Measurements from ENCODE around the gene TPD52L2.

The TPD52L2 gene

DNA sequence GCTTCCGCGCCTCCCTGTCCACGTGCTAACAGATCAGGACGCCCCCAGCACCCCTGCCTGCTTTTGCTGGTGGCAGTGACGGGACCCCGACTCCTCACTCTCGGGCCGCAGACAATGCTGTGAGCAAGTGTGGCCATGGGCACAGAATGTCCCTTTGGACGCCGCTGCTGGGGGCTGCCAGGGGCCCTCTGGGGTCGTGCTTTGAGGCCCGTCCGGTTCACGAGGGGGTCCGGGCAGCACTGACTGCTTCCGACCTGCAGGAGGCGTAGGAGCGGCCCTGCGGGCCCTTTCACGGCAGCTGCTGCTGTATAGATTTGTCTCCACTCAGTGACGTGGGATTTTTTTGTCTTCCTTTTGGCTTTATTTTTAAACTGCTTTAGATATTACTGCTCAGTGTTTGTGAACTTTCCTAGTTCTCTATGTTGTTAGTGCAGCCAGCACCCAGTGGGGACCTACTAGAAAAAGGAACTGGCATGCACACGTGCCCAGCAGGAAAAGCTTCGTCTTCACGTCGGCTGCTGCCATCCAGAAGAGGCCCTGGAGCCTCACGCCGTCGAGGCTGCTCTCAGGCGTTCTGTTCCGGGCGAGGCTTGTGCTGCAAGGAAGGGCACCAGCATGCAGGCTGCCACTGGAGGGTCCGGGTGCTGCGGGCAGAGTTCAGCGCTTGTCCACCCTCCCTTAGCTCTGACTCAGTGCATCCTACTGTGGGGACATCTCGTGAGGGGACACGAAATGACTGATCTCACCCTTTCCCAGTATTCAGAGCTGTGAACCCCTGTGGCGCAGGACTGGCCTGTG lies 69.4 kb downstream of the TPD52L2 start:
- H3K4me3 ChIP-seq (ENCODE audit: low read length): no peak overlapping the region
- H3K9me3 ChIP-seq (ENCODE audit: control insufficient read depth, insufficient read depth, low read length): no peaks in the 10 kb centered on the region
- WGBS (ENCODE audit: insufficient coverage, insufficient read length): no CpG with 5 or more reads among the region's 37 CpGs
- no peaks in the 10 kb centered on the region; the same call in 1 of the 2 replicates for H3K4me1 ChIP-seq (ENCODE audit: control insufficient read depth, insufficient read depth, low read length)
- H3K36me3 ChIP-seq (ENCODE audit: control insufficient read depth, insufficient read depth, low read length): peaks cover 20% of the 10 kb centered on the region
- DNase-seq (ENCODE audit: low read depth, low spot score): no peak
- H3K27ac ChIP-seq (ENCODE audit: low read length): no peak overlapping the region
- no peaks in the 10 kb centered on the region for H3K27me3 ChIP-seq (ENCODE audit: control insufficient read depth, insufficient read depth, low read length)

DNA sequence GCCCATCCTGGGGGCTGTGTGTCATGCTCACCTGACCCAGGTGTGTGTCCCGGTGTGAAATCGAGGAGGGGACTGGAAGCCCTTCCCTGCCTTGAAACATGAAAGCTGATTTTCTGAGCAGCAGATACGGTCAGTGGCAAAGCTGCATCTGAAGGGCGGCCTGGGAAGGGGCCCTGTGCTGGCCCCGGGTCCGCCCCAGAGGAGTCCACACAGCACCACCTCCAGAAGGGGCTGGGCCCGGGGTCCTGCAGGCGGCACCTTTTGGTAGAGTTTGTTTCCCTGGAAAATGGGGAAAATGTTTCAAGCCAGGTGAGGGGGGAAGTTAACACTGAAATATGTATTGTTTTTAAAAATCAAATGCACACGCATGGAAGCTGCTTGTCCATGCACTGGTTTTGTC lies 70.4 kb downstream of the TPD52L2 start:
- Histone ChIP-seq H3K9me3 (ENCODE audit: control insufficient read depth, insufficient read depth, low read length) (no peaks in the 10 kb centered on the region), H3K27me3 (ENCODE audit: control insufficient read depth, insufficient read depth, low read length) (no peaks in the 10 kb centered on the region), H3K27ac (ENCODE audit: low read length) (no peak overlapping the region), H3K4me3 (ENCODE audit: low read length) (no peak overlapping the region), H3K4me1 (ENCODE audit: control insufficient read depth, insufficient read depth, low read length) (no peaks in the 10 kb centered on the region; the same call in 1 of the 2 replicates), H3K36me3 (ENCODE audit: control insufficient read depth, insufficient read depth, low read length) (peaks cover 24% of the 10 kb centered on the region)
- WGBS (ENCODE audit: insufficient coverage, insufficient read length): no CpG with 5 or more reads among the region's 9 CpGs
- DNase-seq (ENCODE audit: low read depth, low spot score): no peak

DNA sequence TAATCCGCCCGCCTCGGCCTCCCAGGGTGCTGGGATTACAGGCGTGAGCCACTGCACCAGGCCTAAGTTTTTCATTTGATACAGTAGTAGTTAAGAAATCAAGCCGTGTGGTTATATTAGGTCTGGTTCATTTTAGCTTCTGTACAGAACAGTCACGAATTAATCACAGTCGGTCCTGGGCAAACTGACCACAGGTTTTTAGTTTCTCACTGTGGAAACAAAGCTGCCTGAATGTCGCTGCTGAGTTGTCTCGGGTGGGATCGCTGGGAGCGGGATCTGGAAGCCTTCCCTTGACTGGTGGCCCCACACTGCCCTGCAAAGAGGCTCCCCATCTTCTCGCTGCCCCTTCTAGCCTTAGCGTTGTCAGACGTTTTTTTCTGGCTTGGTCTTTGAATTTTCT lies 72.5 kb downstream of the TPD52L2 start:
- no peaks in the 10 kb centered on the region for H3K27me3 ChIP-seq (ENCODE audit: control insufficient read depth, insufficient read depth, low read length)
- peaks cover 1% of the 10 kb centered on the region for H3K4me1 ChIP-seq (ENCODE audit: control insufficient read depth, insufficient read depth, low read length)
- no peak overlapping the region for H3K4me3 ChIP-seq (ENCODE audit: low read length)
- DNase-seq (ENCODE audit: low read depth, low spot score): no peak
- peaks cover 16% of the 10 kb centered on the region for H3K36me3 ChIP-seq (ENCODE audit: control insufficient read depth, insufficient read depth, low read length)
- WGBS (ENCODE audit: insufficient coverage, insufficient read length): no CpG with 5 or more reads among the region's 14 CpGs
- H3K27ac ChIP-seq (ENCODE audit: low read length): no peak overlapping the region
- no peaks in the 10 kb centered on the region for H3K9me3 ChIP-seq (ENCODE audit: control insufficient read depth, insufficient read depth, low read length)

DNA sequence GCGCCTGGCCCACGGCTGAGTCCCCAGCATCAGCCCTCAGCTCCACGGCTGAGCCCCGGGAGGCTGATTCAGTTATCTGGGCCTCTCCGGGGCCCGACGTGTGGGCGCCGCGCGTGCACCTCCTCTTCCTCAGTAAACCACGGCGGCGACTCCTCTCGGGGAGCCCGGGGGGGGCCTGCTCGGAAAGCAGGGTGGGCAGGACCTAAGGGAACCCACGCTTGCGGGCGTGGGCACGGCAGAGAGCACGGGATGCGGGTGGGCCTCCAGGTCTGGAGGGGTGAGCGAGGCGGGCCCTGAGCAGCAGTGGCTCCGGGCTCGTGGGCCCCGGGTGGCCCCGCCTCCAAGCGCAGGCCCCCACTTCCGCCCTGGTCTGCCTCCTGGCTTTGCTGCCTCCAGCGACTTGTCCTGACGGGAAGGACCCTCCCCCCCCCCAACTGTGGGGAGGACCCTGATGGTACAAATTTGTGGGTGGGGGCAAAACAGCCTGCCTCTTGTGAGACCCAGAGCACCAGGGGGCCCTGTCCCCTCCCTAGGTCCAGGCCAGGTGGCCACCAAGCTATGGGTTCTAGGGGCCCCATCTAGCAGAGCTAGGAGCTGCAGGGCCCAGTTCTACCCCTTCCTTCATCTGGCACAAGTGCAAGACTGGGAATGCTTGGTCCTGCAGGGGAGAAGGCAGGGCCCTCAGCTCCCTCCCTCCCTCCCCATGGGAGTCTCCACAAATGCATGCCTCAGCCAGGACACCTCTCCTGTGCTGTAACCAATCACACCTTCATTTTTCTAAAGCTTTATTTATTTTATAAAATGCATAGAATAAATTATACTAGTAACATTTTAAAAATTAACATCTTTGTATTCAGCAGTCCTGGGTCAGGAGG lies 74.2 kb downstream of the TPD52L2 start:
- peaks cover 4% of the 10 kb centered on the region for H3K4me1 ChIP-seq (ENCODE audit: control insufficient read depth, insufficient read depth, low read length)
- H3K27ac ChIP-seq (ENCODE audit: low read length): no peak overlapping the region
- no peak for DNase-seq (ENCODE audit: low read depth, low spot score)
- peak overlapping the region; percentile 39; the same call in 1 of the 2 replicates for H3K4me3 ChIP-seq (ENCODE audit: low read length)
- peaks cover 29% of the 10 kb centered on the region for H3K36me3 ChIP-seq (ENCODE audit: control insufficient read depth, insufficient read depth, low read length)
- H3K27me3 ChIP-seq (ENCODE audit: control insufficient read depth, insufficient read depth, low read length): no peaks in the 10 kb centered on the region
- WGBS (ENCODE audit: insufficient coverage, insufficient read length): no CpG with 5 or more reads among the region's 33 CpGs
- H3K9me3 ChIP-seq (ENCODE audit: control insufficient read depth, insufficient read depth, low read length): no peaks in the 10 kb centered on the region

DNA sequence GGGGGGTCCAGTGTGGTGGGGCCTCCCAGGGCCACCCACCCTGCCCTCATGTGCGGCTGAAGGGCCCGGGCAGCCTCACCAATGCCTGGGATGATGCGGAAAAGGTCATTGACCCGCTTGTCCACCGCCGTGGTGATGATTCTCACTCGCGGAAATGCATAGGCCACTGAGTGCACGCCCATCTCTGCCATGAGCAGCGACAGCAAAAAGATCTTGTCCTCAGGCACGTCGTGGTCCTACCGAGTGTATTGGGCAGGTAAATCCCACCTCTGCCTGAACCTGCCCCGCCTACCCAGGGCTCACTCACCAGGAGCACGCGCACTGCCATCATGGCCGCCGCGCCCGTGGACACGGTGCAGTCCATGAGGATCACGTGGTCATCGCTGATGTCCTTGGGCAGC lies 75.0 kb downstream of the TPD52L2 start:
- no peak for DNase-seq (ENCODE audit: low read depth, low spot score)
- no peaks in the 10 kb centered on the region for H3K27me3 ChIP-seq (ENCODE audit: control insufficient read depth, insufficient read depth, low read length)
- peaks cover 33% of the 10 kb centered on the region for H3K36me3 ChIP-seq (ENCODE audit: control insufficient read depth, insufficient read depth, low read length)
- no CpG with 5 or more reads among the region's 23 CpGs for WGBS (ENCODE audit: insufficient coverage, insufficient read length)
- H3K27ac ChIP-seq (ENCODE audit: low read length): no peak overlapping the region
- H3K9me3 ChIP-seq (ENCODE audit: control insufficient read depth, insufficient read depth, low read length): no peaks in the 10 kb centered on the region
- peak overlapping the region; percentile 39; the same call in 1 of the 2 replicates for H3K4me3 ChIP-seq (ENCODE audit: low read length)
- H3K4me1 ChIP-seq (ENCODE audit: control insufficient read depth, insufficient read depth, low read length): peaks cover 4% of the 10 kb centered on the region

DNA sequence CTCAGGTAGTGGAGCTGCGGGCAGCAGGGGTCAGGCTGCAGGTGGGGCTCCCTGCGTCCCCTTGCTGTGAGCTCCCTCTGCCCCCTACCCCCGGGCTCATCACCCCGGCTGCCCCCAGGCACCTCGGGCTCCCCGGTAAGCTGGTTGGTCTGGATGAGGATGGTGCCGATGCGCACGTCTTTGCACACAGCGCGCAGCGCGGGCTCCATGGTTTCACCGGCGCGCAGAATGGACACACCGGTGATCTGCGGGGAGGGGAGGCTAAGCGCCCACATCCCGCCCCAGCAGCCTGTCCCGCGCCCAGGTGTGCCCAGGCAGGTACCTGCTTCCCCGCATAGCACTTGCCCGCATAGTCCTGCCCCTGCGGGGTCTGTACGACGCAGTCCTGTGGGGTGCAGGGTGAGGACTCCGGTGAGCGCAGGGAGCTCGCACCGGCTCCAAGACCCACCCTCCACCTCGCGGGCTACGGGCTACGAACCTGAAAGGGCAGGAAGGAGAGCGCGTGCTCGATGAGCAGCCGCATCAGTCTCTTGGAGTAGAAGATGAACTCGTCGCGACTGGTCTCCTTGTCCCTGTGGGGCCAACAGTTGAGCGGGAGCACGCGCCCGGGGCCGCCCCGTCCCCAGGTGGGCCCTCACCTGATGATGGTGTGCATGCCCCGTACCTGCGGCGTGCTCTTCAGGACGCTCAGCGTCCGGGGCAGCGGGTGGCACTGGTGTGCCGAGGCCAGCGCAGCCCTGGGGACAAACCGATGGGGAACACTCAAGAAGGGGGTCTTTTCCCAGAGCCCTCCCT lies 75.6 kb downstream of the TPD52L2 start:
- H3K4me1 ChIP-seq (ENCODE audit: control insufficient read depth, insufficient read depth, low read length): peaks cover 4% of the 10 kb centered on the region
- H3K27me3 ChIP-seq (ENCODE audit: control insufficient read depth, insufficient read depth, low read length): no peaks in the 10 kb centered on the region
- H3K9me3 ChIP-seq (ENCODE audit: control insufficient read depth, insufficient read depth, low read length): no peaks in the 10 kb centered on the region
- peaks cover 37% of the 10 kb centered on the region for H3K36me3 ChIP-seq (ENCODE audit: control insufficient read depth, insufficient read depth, low read length)
- H3K27ac ChIP-seq (ENCODE audit: low read length): no peak overlapping the region
- no peak for DNase-seq (ENCODE audit: low read depth, low spot score)
- no CpG with 5 or more reads among the region's 58 CpGs for WGBS (ENCODE audit: insufficient coverage, insufficient read length)
- peak overlapping the region; percentile 39; the same call in 1 of the 2 replicates for H3K4me3 ChIP-seq (ENCODE audit: low read length)

All from iPS DF 6.9 (cell line).